ENCODE data around the gene RFX6.
A peak's percentile ranks its signal among the peaks of the same experiment; 100 is the strongest.
"Not testable (repeated sequence)": the region's sequence is repeated elsewhere in the genome, so short reads cannot be mapped to it uniquely, and the experiment has no call there.

RFX6 gene

GRCh38 chr6:116876635-116877611 is at the start of gene RFX6:
RFX6 (plus strand) TSS chr6:116877242; CDS start chr6:116877276, 34 bp downstream.
- no peak for DNase-seq

- no peak for DNase-seq
Measured at GRCh38 chr6:116827561-116828240, 49.3 kb upstream of the RFX6 start.

- DNase-seq: no peak
Measured at GRCh38 chr6:116828983-116829382, 48.1 kb upstream of the RFX6 start, which contains the start of gene GPRC6A. GPRC6A (minus strand) TSS chr6:116829083; CDS start chr6:116829013, 70 bp downstream.

GRCh38 chr6:116834526-116834925 is 42.5 kb upstream of the RFX6 start:
- DNase-seq: not testable (repeated sequence)

- DNase-seq: no peak
Measured at GRCh38 chr6:116836606-116837342, 40.3 kb upstream of the RFX6 start.

GRCh38 chr6:116840091-116840490 is 37.0 kb upstream of the RFX6 start:
- DNase-seq: no peak

- DNase-seq: no peak
Measured at GRCh38 chr6:116842459-116842858, 34.6 kb upstream of the RFX6 start.

GRCh38 chr6:116847227-116847626 is 29.8 kb upstream of the RFX6 start:
- peak in 1 of 2 donors; percentile 24 for DNase-seq

- no peak for DNase-seq
Measured at GRCh38 chr6:116858060-116858459, 19.0 kb upstream of the RFX6 start.

- DNase-seq: no peak
Measured at GRCh38 chr6:116859264-116859663, 17.8 kb upstream of the RFX6 start.

GRCh38 chr6:116866281-116866871 is 10.7 kb upstream of the RFX6 start:
- no peak for DNase-seq

- DNase-seq: no peak
Measured at GRCh38 chr6:116872771-116873170, 4.3 kb upstream of the RFX6 start.

GRCh38 chr6:116876107-116876506 is 935 bp upstream of the RFX6 start:
- DNase-seq: no peak

GRCh38 chr6:116877743-116878142 is 701 bp downstream of the RFX6 start:
- no peak for DNase-seq

- no peak for DNase-seq
Measured at GRCh38 chr6:116881236-116881635, 4.2 kb downstream of the RFX6 start.

- DNase-seq: no peak
Measured at GRCh38 chr6:116883005-116883404, 6.0 kb downstream of the RFX6 start.

GRCh38 chr6:116884530-116884929 is 7.5 kb downstream of the RFX6 start:
- no peak for DNase-seq

- no peak for DNase-seq
Measured at GRCh38 chr6:116887168-116887567, 10.1 kb downstream of the RFX6 start.

GRCh38 chr6:116887894-116888293 is 10.9 kb downstream of the RFX6 start:
- no peak for DNase-seq

GRCh38 chr6:116888732-116889360 is 11.8 kb downstream of the RFX6 start:
- no peak for DNase-seq

GRCh38 chr6:116894669-116895068 is 17.6 kb downstream of the RFX6 start:
- no peak for DNase-seq

- DNase-seq: no peak
Measured at GRCh38 chr6:116895935-116896334, 18.9 kb downstream of the RFX6 start.
